Peyer's patch (tissue), 4 donors: ENCODE measurements around the gene CHRM4. TPM values are rescaled to one million over a fixed set of nuclear protein-coding genes. Genes with fewer than 3 reads are reported as not detected.

Experiments used
- DNase-seq, 3 donors: peaks; one replicate each; pipeline ENCODE4 v3.0.0-alpha.2; 2017 to 2019
- H3K27ac ChIP-seq, 4 donors: fragments of 200-600 bp; sonication (generic); one replicate each; pipeline ENCODE4 v1.5.1; 2016 to 2019
- H3K27me3 ChIP-seq, 2 donors: fragments of 200-600 bp; sonication (generic); one replicate each; pipeline ENCODE4 v1.5.1; 2019
- H3K36me3 ChIP-seq, 3 donors: fragments of 200-600 bp; sonication (generic); one replicate each; pipeline ENCODE4 v1.5.1; 2016 to 2019
- H3K4me1 ChIP-seq, 4 donors: fragments of 200-600 bp; sonication (generic); one replicate each; pipeline ENCODE4 v1.5.1; 2016 to 2019
- H3K4me3 ChIP-seq, 4 donors: fragments of 200-600 bp; sonication (generic); 1 replicate in 3 of 4; 2 replicates in 1 of 4; pipeline ENCODE4 v1.5.1; 2016 to 2019; ENCODE audit warnings: mild to moderate bottlenecking in 1 of 4
- H3K9me3 ChIP-seq, 4 donors: fragments of 200-600 bp; sonication (generic); one replicate each; pipeline ENCODE4 v1.5.1; 2016 to 2019; ENCODE audit warnings: mild to moderate bottlenecking in 1 of 4
- POLR2A ChIP-seq, 2 donors: fragments of 450-650 bp; IDR thresholded peaks; one replicate each; pipeline ENCODE4 v1.5.1; 2017; ENCODE audit warnings: antibody characterized with exemption in 2 of 2, mild to moderate bottlenecking in 2 of 2, moderate library complexity in 2 of 2
- total RNA-seq, 4 donors: library from RNA; depleted of rRNA; stranded (reverse); fragments of >200 nt; gene quantifications; one replicate each; pipeline ENCODE4 v1.1.0, GENCODE V29; 2016
- TF ChIP-seq, protein P1 (sequence below), 6 experiments: fragments of 450-650 bp in 4 of 6; fragments of 200-600 bp in 2 of 6; sonication (generic) in 1 of 6; IDR thresholded peaks; one replicate each; pipeline ENCODE4 v1.5.1; 2017 to 2019; ENCODE audit warnings: antibody characterized with exemption in 6 of 6, mild to moderate bottlenecking in 3 of 6, moderate library complexity in 1 of 6

CHRM4 gene
- total RNA-seq, 4 donors from 2014 or later: 11.5 to 16.5 (median 13.0) TPM

- no peak for TF ChIP-seq POLR2A (IDR thresholded peaks at IDR 0.05)
- TF ChIP-seq, protein P1, sequence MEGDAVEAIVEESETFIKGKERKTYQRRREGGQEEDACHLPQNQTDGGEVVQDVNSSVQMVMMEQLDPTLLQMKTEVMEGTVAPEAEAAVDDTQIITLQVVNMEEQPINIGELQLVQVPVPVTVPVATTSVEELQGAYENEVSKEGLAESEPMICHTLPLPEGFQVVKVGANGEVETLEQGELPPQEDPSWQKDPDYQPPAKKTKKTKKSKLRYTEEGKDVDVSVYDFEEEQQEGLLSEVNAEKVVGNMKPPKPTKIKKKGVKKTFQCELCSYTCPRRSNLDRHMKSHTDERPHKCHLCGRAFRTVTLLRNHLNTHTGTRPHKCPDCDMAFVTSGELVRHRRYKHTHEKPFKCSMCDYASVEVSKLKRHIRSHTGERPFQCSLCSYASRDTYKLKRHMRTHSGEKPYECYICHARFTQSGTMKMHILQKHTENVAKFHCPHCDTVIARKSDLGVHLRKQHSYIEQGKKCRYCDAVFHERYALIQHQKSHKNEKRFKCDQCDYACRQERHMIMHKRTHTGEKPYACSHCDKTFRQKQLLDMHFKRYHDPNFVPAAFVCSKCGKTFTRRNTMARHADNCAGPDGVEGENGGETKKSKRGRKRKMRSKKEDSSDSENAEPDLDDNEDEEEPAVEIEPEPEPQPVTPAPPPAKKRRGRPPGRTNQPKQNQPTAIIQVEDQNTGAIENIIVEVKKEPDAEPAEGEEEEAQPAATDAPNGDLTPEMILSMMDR (IDR thresholded peaks at IDR 0.05): no peak
- H3K27me3 ChIP-seq: no peaks in the 10 kb centered on the region
- peak overlapping the region in 2 of 4 donors; percentile 51 to 56 for H3K27ac ChIP-seq
- peak in 1 of 3 donors; percentile 59 for DNase-seq
- H3K36me3 ChIP-seq: peaks cover 0 to 78% (median 0%) of the 10 kb centered on the region in 3 donors
- H3K4me3 ChIP-seq: no peak overlapping the region
- no peaks in the 10 kb centered on the region for H3K9me3 ChIP-seq
- no peaks in the 10 kb centered on the region for H3K4me1 ChIP-seq
Observed at GRCh38 chr11:46413760-46414465, 22.3 kb upstream of the CHRM4 start.

GRCh38 chr11:46410021-46410420 lies 18.4 kb upstream of the CHRM4 start:
- TF ChIP-seq, protein P1 (IDR thresholded peaks at IDR 0.05): no peak
- TF ChIP-seq POLR2A (IDR thresholded peaks at IDR 0.05): no peak
- Histone ChIP-seq H3K27me3 (no peaks in the 10 kb centered on the region), H3K36me3 (peaks cover 0 to 84% (median 0%) of the 10 kb centered on the region in 3 donors), H3K27ac (no peak overlapping the region), H3K4me1 (no peaks in the 10 kb centered on the region), H3K9me3 (no peaks in the 10 kb centered on the region), H3K4me3 (no peak overlapping the region)
- DNase-seq: no peak

DNA sequence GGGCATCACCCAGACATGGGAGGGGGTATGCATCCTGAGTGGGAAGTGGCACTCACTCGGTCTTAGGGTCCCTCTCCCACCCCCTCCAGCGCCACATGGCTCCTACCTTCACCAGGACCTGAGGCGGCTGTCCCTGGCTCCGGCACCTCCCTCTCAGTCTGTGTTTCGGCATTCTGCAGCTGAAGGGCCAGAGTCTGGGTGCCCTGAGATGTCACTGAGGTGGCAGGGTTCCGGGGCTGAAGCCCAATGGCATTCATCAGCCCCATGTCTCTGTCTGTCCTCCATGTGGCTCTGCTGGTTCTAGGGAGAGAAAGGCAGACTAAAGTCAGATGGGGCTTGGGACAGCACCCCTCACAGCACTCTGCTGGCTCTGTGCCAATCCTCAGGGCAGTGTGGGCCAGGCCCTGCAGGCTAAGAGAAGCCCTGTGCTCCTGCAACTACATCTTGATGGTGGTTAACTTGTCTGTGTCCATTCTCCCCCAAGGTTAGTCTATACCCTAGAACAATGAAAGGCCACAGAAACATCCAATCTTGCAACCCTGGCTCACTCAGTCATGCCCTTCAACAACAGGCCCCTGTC lies 16.9 kb upstream of the CHRM4 start:
- no peak for DNase-seq
- TF ChIP-seq, protein P1 (IDR thresholded peaks at IDR 0.05): no peak
- no peak for TF ChIP-seq POLR2A (IDR thresholded peaks at IDR 0.05)
- Histone ChIP-seq H3K36me3 (peaks cover 0 to 86% (median 0%) of the 10 kb centered on the region in 3 donors), H3K27me3 (no peaks in the 10 kb centered on the region), H3K4me3 (no peak overlapping the region), H3K4me1 (no peaks in the 10 kb centered on the region), H3K9me3 (no peaks in the 10 kb centered on the region), H3K27ac (no peak overlapping the region)

GRCh38 chr11:46407635-46408034 lies 16.1 kb upstream of the CHRM4 start:
- Histone ChIP-seq H3K4me1 (no peaks in the 10 kb centered on the region), H3K36me3 (peaks cover 0 to 86% (median 0%) of the 10 kb centered on the region in 3 donors), H3K9me3 (no peaks in the 10 kb centered on the region), H3K4me3 (no peak overlapping the region), H3K27ac (no peak overlapping the region), H3K27me3 (no peaks in the 10 kb centered on the region)
- no peak for TF ChIP-seq POLR2A (IDR thresholded peaks at IDR 0.05)
- TF ChIP-seq, protein P1 (IDR thresholded peaks at IDR 0.05): no peak
- no peak for DNase-seq

DNA sequence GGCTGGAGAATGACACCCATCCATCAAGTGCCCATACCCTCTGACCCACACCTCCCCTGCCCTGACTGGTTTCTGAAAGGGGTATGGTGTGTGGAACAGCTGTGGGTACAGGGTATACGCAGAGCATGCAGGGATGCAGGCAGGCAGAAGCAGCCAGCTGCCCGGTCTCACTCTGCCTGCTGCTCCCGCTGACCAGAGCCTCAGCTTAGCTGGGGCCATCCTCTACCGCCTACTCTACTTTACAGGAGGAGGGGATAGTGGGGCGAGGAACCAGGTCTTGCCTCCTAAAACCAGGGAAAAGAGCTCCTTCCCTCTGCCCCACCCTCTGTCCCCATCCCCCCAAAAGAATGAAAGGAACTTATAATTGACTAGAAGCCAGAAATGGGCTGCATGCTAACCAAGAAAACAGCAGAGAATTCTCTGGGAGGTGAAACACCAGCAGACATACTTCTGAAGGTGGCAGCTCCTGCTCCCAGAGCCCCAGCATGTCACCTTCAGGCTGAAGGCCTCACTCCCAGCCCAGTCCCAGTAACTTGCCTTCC lies 13.0 kb upstream of the CHRM4 start:
- Histone ChIP-seq H3K9me3 (no peaks in the 10 kb centered on the region), H3K27me3 (no peaks in the 10 kb centered on the region), H3K36me3 (peaks cover 0 to 69% (median 0%) of the 10 kb centered on the region in 3 donors), H3K27ac (no peak overlapping the region), H3K4me3 (no peak overlapping the region), H3K4me1 (no peaks in the 10 kb centered on the region)
- no peak for DNase-seq
- TF ChIP-seq POLR2A (IDR thresholded peaks at IDR 0.05): no peak
- TF ChIP-seq, protein P1 (IDR thresholded peaks at IDR 0.05): no peak
